H9 (cell line): ENCODE results near the gene WNT2. TPM values are rescaled to one million over a fixed set of nuclear protein-coding genes. Genes with fewer than 3 reads are reported as not detected.

Experiments
- DNase-seq: peaks from one replicate; pipeline ENCODE4 v3.0.0-alpha.2; 2017
- H2AFZ ChIP-seq: one replicate; pipeline ENCODE4 v1.6.1; 2013; ENCODE audit warnings: mild to moderate bottlenecking, low read length, control low read depth, moderate library complexity
- H2AK5ac ChIP-seq: 2 replicates; pipeline ENCODE4 v1.6.1; 2013; ENCODE audit warnings: low read length, control low read depth, mixed read lengths; ENCODE audit not compliant: insufficient read length
- H2BK120ac ChIP-seq: one replicate; pipeline ENCODE4 v1.6.1; 2013; ENCODE audit warnings: low read depth, mild to moderate bottlenecking, low read length, control low read depth, inconsistent platforms; ENCODE audit not compliant: poor library complexity, severe bottlenecking
- H2BK12ac ChIP-seq: 2 replicates; pipeline ENCODE4 v1.6.1; 2013; ENCODE audit warnings: low read length, control low read depth, mixed read lengths, low read depth; ENCODE audit not compliant: insufficient read length
- H2BK15ac ChIP-seq: 2 replicates; pipeline ENCODE4 v1.6.1; 2013; ENCODE audit warnings: low read depth, low read length, control low read depth
- H2BK20ac ChIP-seq: one replicate; pipeline ENCODE4 v1.6.1; 2013; ENCODE audit warnings: low read depth, mild to moderate bottlenecking, low read length, control low read depth, inconsistent platforms; ENCODE audit not compliant: poor library complexity, severe bottlenecking
- H2BK5ac ChIP-seq: 2 replicates; pipeline ENCODE4 v1.6.1; 2013; ENCODE audit warnings: low read length, control low read depth, mixed read lengths; ENCODE audit not compliant: insufficient read length
- H3K14ac ChIP-seq: 2 replicates; pipeline ENCODE4 v1.6.1; 2013; ENCODE audit warnings: low read length, control low read depth; ENCODE audit not compliant: insufficient read depth
- H3K18ac ChIP-seq: 2 replicates; pipeline ENCODE4 v1.6.1; 2013; ENCODE audit warnings: low read depth, mild to moderate bottlenecking, mixed read lengths, low read length, control low read depth; ENCODE audit not compliant: insufficient read length
- H3K23ac ChIP-seq: 2 replicates; pipeline ENCODE4 v1.6.1; 2013; ENCODE audit warnings: low read length, control low read depth, mixed read lengths, low read depth; ENCODE audit not compliant: insufficient read length
- H3K23me2 ChIP-seq: 2 replicates; pipeline ENCODE4 v1.6.1; 2013; ENCODE audit warnings: low read depth, mild to moderate bottlenecking, mixed read lengths, low read length, control low read depth; ENCODE audit not compliant: insufficient read length, poor library complexity, severe bottlenecking
- H3K27ac ChIP-seq: 2 replicates; pipeline ENCODE4 v1.5.1; 2013; ENCODE audit warnings: low read length, control low read depth, mixed read lengths, low read depth; ENCODE audit not compliant: insufficient read length
- H3K27me3 ChIP-seq: 2 replicates; pipeline ENCODE4 v1.6.1; 2013; ENCODE audit warnings: low read length, control low read depth, inconsistent platforms; ENCODE audit not compliant: insufficient read depth
- H3K4ac ChIP-seq: 2 replicates; pipeline ENCODE4 v1.6.1; 2013; ENCODE audit warnings: low read depth, mild to moderate bottlenecking, control low read depth, inconsistent platforms, low read length, moderate library complexity
- H3K4me1 ChIP-seq: 2 replicates; pipeline ENCODE4 v1.6.1; 2013; ENCODE audit warnings: low read length, control low read depth, inconsistent platforms; ENCODE audit not compliant: insufficient read depth
- H3K4me2 ChIP-seq: 2 replicates; pipeline ENCODE4 v1.6.1; 2013; ENCODE audit warnings: low read length, control low read depth, mixed read lengths; ENCODE audit not compliant: insufficient read length, insufficient read depth
- H3K56ac ChIP-seq: 2 replicates; pipeline ENCODE4 v1.6.1; 2013; ENCODE audit warnings: low read depth, mild to moderate bottlenecking, mixed read lengths, low read length, control low read depth; ENCODE audit not compliant: insufficient read length
- H3K79me1 ChIP-seq: 2 replicates; pipeline ENCODE4 v1.6.1; 2013; ENCODE audit warnings: low read depth, mild to moderate bottlenecking, moderate library complexity, low read length, control low read depth, inconsistent platforms; ENCODE audit not compliant: insufficient read depth, poor library complexity, severe bottlenecking
- H3K79me2 ChIP-seq: 2 replicates; pipeline ENCODE4 v1.6.1; 2013; ENCODE audit warnings: low read length, control low read depth, inconsistent platforms; ENCODE audit not compliant: insufficient read depth
- H3K9ac ChIP-seq: 2 replicates; pipeline ENCODE4 v1.6.1; 2013; ENCODE audit warnings: low read length, control low read depth, mixed read lengths; ENCODE audit not compliant: insufficient read length; ENCODE audit errors: extremely low read depth
- H3K9me3 ChIP-seq: one replicate; pipeline ENCODE4 v1.6.1; 2013; ENCODE audit warnings: low read depth, low read length, inconsistent platforms; ENCODE audit not compliant: control insufficient read depth
- H3T11ph ChIP-seq: one replicate; pipeline ENCODE4 v1.6.1; 2013; ENCODE audit warnings: mild to moderate bottlenecking, low read length, control low read depth, inconsistent platforms
- H4K20me1 ChIP-seq: one replicate; pipeline ENCODE4 v1.6.1; 2013; ENCODE audit not compliant: control insufficient read depth, insufficient read length, insufficient read depth
- H4K5ac ChIP-seq: 2 replicates; pipeline ENCODE4 v1.6.1; 2013; ENCODE audit warnings: low read depth, mild to moderate bottlenecking, mixed read lengths, low read length, control low read depth; ENCODE audit not compliant: insufficient read length
- H4K8ac ChIP-seq: replicated peaks from 2 replicates; pipeline ENCODE4 v1.6.1; 2013; ENCODE audit warnings: low read length, control low read depth, mixed read lengths, low read depth; ENCODE audit not compliant: insufficient read length
- H4K91ac ChIP-seq: 2 replicates; pipeline ENCODE4 v1.6.1; 2013; ENCODE audit warnings: low read depth, mild to moderate bottlenecking, moderate library complexity, mixed read lengths, low read length, control low read depth; ENCODE audit not compliant: insufficient read length
- H3K27ac Mint-ChIP-seq, 3 experiments: 2 replicates in 2 of 3; 3 replicates in 1 of 3; pipeline ENCODE4 v1.8.0; 2020 to 2021; ENCODE audit warnings: mixed read lengths in 3 of 3, mild to moderate bottlenecking in 1 of 3, moderate library complexity in 1 of 3
- H3K27me3 Mint-ChIP-seq: 2 replicates; pipeline ENCODE4 v1.8.0; 2021; ENCODE audit warnings: low read depth, mild to moderate bottlenecking, moderate library complexity, mixed read lengths
- H3K36me3 Mint-ChIP-seq, 3 experiments: 2 replicates in 2 of 3; 3 replicates in 1 of 3; pipeline ENCODE4 v1.8.0; 2020 to 2021; ENCODE audit warnings: low read depth in 3 of 3, mixed read lengths in 3 of 3; ENCODE audit not compliant: insufficient read depth in 1 of 3
- H3K4me1 Mint-ChIP-seq, 2 experiments: 2 replicates each; pipeline ENCODE4 v1.8.0; 2020; ENCODE audit warnings: mixed read lengths in 2 of 2
- H3K4me3 Mint-ChIP-seq, 2 experiments: 2 replicates in 1 of 2; 3 replicates in 1 of 2; pipeline ENCODE4 v1.8.0; 2020 to 2021; ENCODE audit warnings: mild to moderate bottlenecking in 2 of 2, mixed read lengths in 2 of 2, moderate library complexity in 1 of 2
- H3K9me3 Mint-ChIP-seq, 2 experiments: 2 replicates in 1 of 2; 3 replicates in 1 of 2; pipeline ENCODE4 v1.8.0; 2020; ENCODE audit warnings: mild to moderate bottlenecking in 2 of 2, mixed read lengths in 2 of 2, moderate library complexity in 1 of 2
- WGBS: extraction: QIAGEN DNeasy Blood & Tissue Kit; methylation state at CpG from one replicate; pipeline ENCODE4 v1.1.7; 2013; ENCODE audit warnings: missing lambda C conversion rate, low lambda C conversion rate, mixed read lengths; ENCODE audit not compliant: insufficient read length; ENCODE audit errors: extremely low coverage; 5-methylcytosine and 5-hydroxymethylcytosine counted together
- total RNA-seq: library from RNA; stranded (reverse); gene quantifications from 2 replicates; pipeline ENCODE4 v1.2.1, GENCODE V29; 2021
- TF ChIP-seq, protein P1 (sequence below): fragments of 200-600 bp; sonication (generic); conservative IDR thresholded peaks from 3 replicates; pipeline ENCODE4 v1.8.0; 2021; ENCODE audit warnings: antibody characterized with exemption, mild to moderate bottlenecking

WNT2 gene
- total RNA-seq, 1 experiment from 2014 or later = not detected

DNA sequence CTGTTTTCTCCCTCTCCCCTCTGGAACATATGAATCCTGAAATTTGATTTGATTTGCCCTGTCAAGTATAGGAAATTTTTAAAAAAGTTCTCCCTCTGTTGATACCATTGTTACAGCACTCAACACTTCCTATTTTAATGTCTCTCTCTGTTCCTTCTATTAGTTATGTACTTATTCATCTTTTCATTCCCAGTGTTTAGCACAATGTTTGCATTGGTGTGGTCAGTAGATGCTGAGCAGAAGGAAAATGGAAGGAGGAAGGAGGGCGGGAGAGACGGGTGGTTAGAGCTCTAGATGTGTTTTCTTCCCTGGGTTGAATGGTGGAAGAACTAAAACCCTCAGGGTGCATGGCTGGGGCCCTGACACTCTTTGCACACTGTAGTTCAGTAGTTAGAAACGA lies 79.5 kb downstream of the WNT2 start:
- no peak overlapping the region for H3K14ac ChIP-seq
- no peak overlapping the region for H3K9ac ChIP-seq
- H3K23ac ChIP-seq = no peak overlapping the region
- Mint-ChIP-seq H3K4me1 (no peaks in the 10 kb centered on the region), H3K36me3 (peaks cover 0 to 9% (median 2%) of the 10 kb centered on the region in 3 experiments; a peak in 3 of 7 replicates), H3K9me3 (peaks cover 2 to 12% of the 10 kb centered on the region in 2 experiments; a peak in 3 of 5 replicates), H3K27ac (no peak overlapping the region), H3K27me3 (no peaks in the 10 kb centered on the region; the same call in none of the 2 replicates), H3K4me3 (no peak overlapping the region)
- H3K4me2 ChIP-seq = no peak overlapping the region
- H3K79me1 ChIP-seq = no peaks in the 10 kb centered on the region
- H2BK15ac ChIP-seq = no peak overlapping the region
- no peak overlapping the region for H3K18ac ChIP-seq
- no peaks in the 10 kb centered on the region for H3K27me3 ChIP-seq
- H4K8ac ChIP-seq = no peak overlapping the region
- no peak overlapping the region for H2BK5ac ChIP-seq
- no CpG with 5 or more reads among the region's 3 CpGs for WGBS
- no peaks in the 10 kb centered on the region for H4K20me1 ChIP-seq
- no peak overlapping the region for H3T11ph ChIP-seq
- H3K23me2 ChIP-seq = no peaks in the 10 kb centered on the region
- 0 out of 2 replicates have a peak, but pooled peaks cover 2% of the 10 kb centered on the region for H3K79me2 ChIP-seq
- no peak overlapping the region for H2BK12ac ChIP-seq
- no peaks in the 10 kb centered on the region; the same call in 1 of the 2 replicates for H3K4me1 ChIP-seq
- H4K91ac ChIP-seq = no peak overlapping the region
- no peak overlapping the region for H4K5ac ChIP-seq
- no peak overlapping the region for H2BK20ac ChIP-seq
- no peak overlapping the region for H2AFZ ChIP-seq
- DNase-seq = no peak
- no peak overlapping the region for H3K27ac ChIP-seq
- no peak overlapping the region for H3K4ac ChIP-seq
- no peak overlapping the region for H3K56ac ChIP-seq
- H2AK5ac ChIP-seq = no peak overlapping the region
- no peaks in the 10 kb centered on the region for H3K9me3 ChIP-seq
- no peak overlapping the region for H2BK120ac ChIP-seq
- TF ChIP-seq, protein P1, sequence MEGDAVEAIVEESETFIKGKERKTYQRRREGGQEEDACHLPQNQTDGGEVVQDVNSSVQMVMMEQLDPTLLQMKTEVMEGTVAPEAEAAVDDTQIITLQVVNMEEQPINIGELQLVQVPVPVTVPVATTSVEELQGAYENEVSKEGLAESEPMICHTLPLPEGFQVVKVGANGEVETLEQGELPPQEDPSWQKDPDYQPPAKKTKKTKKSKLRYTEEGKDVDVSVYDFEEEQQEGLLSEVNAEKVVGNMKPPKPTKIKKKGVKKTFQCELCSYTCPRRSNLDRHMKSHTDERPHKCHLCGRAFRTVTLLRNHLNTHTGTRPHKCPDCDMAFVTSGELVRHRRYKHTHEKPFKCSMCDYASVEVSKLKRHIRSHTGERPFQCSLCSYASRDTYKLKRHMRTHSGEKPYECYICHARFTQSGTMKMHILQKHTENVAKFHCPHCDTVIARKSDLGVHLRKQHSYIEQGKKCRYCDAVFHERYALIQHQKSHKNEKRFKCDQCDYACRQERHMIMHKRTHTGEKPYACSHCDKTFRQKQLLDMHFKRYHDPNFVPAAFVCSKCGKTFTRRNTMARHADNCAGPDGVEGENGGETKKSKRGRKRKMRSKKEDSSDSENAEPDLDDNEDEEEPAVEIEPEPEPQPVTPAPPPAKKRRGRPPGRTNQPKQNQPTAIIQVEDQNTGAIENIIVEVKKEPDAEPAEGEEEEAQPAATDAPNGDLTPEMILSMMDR = no peak
